Islet precursor cell (in vitro differentiated cells): ENCODE data around the gene MAPK8IP3.
"Not testable (repeated sequence)": the region's sequence is repeated elsewhere in the genome, so short reads cannot be mapped to it uniquely, and the experiment has no call there.

ENCODE experiments used
- DNase-seq: peaks from one replicate; pipeline ENCODE4 v3.0.0-alpha.2; 2018

MAPK8IP3 gene

GRCh38 chr16:1790611-1791255 is 84.7 kb downstream of the MAPK8IP3 start:
- peak; percentile 42 for DNase-seq

- DNase-seq: peak; percentile 50
Observed at GRCh38 chr16:1791256-1791942, 85.4 kb downstream of the MAPK8IP3 start.

GRCh38 chr16:1791943-1792812 is 86.2 kb downstream of the MAPK8IP3 start:
- DNase-seq: peak; percentile 51

- no peak for DNase-seq
Observed at GRCh38 chr16:1792836-1793577, 87.0 kb downstream of the MAPK8IP3 start.

- DNase-seq: no peak
Observed at GRCh38 chr16:1793578-1794220, 87.7 kb downstream of the MAPK8IP3 start, which contains the start of gene IGFALS. IGFALS (minus strand) TSS chr16:1793705; CDS start chr16:1793652, 53 bp downstream.

- DNase-seq: peak; percentile 52
Observed at GRCh38 chr16:1794221-1794871, 88.4 kb downstream of the MAPK8IP3 start.

- peak; percentile 38 for DNase-seq
Observed at GRCh38 chr16:1794908-1795666, 89.1 kb downstream of the MAPK8IP3 start.

GRCh38 chr16:1799263-1799662 is 93.3 kb downstream of the MAPK8IP3 start:
- not testable (repeated sequence) for DNase-seq

GRCh38 chr16:1800701-1801100 is 94.7 kb downstream of the MAPK8IP3 start:
- DNase-seq: no peak

- no peak for DNase-seq
Observed at GRCh38 chr16:1807626-1808025, 101.6 kb downstream of the MAPK8IP3 start.

- no peak for DNase-seq
Observed at GRCh38 chr16:1808691-1809090, 102.7 kb downstream of the MAPK8IP3 start.

GRCh38 chr16:1809281-1809801 is 103.3 kb downstream of the MAPK8IP3 start:
- no peak for DNase-seq

GRCh38 chr16:1810106-1810505 is 104.1 kb downstream of the MAPK8IP3 start:
- no peak for DNase-seq

GRCh38 chr16:1810536-1810935 is 104.5 kb downstream of the MAPK8IP3 start:
- DNase-seq: no peak

GRCh38 chr16:1812732-1813163 is 106.8 kb downstream of the MAPK8IP3 start:
- peak; percentile 79 for DNase-seq

GRCh38 chr16:1815461-1815860 is 109.5 kb downstream of the MAPK8IP3 start:
- no peak for DNase-seq

- DNase-seq: no peak
Observed at GRCh38 chr16:1816396-1817275, 110.6 kb downstream of the MAPK8IP3 start.

GRCh38 chr16:1817276-1817589 is 111.2 kb downstream of the MAPK8IP3 start:
- no peak for DNase-seq

- DNase-seq: no peak
Observed at GRCh38 chr16:1817716-1818115, 111.7 kb downstream of the MAPK8IP3 start.
